Activated CD8-positive, alpha-beta memory T cell treated with anti-CD3 and anti-CD28 coated beads for 1 hour (primary cell): ENCODE measurements around the gene PTGES2.
"Not testable (repeated sequence)": the region's sequence is repeated elsewhere in the genome, so short reads cannot be mapped to it uniquely, and the experiment has no call there.

ENCODE experiments used
- DNase-seq, 2 donors: peaks; one replicate each; pipeline ENCODE4 v3.0.0-alpha.2; 2020; ENCODE audit warnings: low read depth in 1 of 2; ENCODE audit errors: extremely low read depth in 1 of 2

The PTGES2 gene

GRCh38 chr9:128120741-128121465 is 6.6 kb downstream of the PTGES2 start:
- no peak for DNase-seq

GRCh38 chr9:128120061-128120740 is 7.3 kb downstream of the PTGES2 start:
- no peak for DNase-seq

DNA sequence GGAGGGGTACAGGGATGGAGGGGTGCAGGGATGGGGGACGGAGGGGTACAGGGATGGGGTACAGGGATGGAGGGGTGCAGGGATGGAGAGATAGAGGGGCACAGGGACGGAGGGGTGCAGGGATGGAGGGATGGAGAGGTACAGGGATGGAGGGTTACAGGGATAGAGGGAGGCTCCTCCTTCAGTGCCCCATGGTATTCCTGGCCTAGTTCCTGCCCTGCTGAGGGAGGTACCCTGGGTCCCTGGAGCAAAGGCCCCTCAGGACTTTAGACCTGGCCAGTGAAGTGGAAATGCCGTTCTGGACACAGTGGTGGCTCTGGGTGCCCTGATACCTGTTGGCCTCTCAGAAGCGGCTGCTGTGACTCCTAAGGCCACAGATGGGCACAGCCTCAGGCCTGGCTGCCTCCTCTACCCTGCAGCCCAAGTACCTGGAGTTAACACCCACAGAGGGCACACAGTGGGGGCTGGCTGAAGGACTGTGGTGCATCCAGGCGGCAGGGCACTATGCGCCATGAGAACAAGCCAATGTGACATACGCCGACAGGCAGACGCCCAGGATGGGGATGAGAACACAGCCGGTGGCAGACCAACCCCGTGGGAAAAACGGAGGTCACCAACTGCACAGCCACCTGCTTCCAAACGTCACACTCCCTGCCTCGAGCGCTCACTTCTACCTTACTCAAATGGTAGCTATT is 8.4 kb downstream of the PTGES2 start:
- no peak for DNase-seq

- DNase-seq: no peak
Observed at GRCh38 chr9:128118472-128118857, 9.1 kb downstream of the PTGES2 start.

DNA sequence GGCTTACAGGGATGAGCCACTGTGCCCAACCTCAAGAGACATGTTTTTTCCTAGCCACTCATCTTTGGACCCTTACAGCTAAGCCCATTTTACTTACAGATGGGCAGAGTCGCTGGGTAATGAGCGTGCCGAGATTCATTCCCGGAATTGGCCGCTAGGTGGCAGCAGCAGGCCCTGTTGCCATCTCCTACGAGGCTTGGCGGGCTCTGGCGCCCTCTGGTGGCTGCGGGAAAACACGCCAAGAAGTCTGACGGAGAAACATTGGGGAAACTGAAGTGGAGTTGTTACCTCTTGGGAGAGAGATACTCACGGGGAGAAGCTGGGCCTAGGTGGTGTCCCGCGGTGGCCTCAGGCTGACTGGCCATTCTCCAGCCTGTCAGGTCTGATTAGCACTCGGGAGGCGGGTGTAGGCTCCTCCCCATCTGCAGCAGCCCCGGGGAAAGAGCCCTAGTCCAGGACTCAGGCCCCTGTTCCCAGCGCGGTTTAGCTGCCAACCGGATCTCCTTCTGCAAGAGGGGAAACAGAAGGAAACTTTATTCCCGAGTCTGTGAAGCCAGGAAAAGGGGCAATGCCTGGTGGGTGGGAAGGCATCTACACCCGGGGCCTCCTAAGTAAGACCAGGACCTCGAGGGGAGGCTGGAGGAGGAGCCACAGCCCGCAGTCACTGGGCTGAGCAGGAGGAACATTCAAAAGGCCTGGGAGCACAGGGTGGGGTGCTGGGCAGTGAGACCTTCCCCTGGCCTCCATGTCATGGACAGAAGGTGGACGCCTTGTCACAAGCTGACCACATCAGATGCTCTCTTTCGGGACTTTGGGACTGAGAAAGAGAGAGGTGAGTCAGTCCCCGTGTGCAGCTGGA is 9.7 kb downstream of the PTGES2 start:
- DNase-seq: peak; percentile 90 to 98

GRCh38 chr9:128116104-128117083 is 11.1 kb downstream of the PTGES2 start:
- DNase-seq: no peak

GRCh38 chr9:128115187-128116103 is 12.1 kb downstream of the PTGES2 start:
- no peak for DNase-seq

DNA sequence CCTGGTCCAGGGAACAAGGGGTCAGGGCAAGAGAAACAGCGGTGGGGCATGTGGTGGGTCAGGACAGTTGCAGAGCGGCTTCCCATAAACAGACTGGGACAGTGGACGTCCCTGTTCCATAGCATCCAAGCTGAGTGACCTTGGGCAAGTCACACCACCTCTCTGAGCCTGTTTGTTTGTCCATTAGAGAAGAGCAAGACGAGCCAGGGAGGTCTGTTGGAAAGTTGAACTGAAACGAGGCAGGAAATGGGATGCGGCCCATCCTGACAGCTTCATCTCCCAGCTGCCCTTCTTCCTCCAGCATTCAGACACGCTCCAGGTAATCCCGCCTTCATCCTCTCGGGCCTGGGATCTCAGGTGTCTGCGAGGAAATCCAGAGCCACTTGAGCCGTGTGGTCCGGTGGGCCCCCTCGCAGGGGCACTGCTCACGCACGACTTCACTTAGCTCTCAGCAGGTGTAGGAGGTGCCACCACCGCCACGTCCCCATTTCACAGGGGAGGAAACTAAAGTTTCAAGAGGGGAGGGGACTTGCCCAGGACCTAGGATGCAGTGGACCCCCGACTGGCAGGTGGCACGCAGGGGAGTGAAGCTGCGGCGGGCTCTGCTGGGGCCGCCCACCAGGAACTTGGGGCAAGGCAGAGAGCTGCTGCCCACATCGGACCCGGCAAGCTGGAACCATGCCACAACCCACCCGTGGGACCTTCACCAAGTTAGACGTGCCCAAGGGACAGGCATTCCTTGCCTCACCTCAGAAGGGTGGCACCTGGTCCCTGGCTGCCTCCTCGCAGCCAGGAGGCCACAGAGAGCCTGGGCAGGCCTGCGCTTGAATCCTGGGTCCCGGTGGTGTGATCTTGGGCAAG is 13.0 kb downstream of the PTGES2 start:
- no peak for DNase-seq

DNA sequence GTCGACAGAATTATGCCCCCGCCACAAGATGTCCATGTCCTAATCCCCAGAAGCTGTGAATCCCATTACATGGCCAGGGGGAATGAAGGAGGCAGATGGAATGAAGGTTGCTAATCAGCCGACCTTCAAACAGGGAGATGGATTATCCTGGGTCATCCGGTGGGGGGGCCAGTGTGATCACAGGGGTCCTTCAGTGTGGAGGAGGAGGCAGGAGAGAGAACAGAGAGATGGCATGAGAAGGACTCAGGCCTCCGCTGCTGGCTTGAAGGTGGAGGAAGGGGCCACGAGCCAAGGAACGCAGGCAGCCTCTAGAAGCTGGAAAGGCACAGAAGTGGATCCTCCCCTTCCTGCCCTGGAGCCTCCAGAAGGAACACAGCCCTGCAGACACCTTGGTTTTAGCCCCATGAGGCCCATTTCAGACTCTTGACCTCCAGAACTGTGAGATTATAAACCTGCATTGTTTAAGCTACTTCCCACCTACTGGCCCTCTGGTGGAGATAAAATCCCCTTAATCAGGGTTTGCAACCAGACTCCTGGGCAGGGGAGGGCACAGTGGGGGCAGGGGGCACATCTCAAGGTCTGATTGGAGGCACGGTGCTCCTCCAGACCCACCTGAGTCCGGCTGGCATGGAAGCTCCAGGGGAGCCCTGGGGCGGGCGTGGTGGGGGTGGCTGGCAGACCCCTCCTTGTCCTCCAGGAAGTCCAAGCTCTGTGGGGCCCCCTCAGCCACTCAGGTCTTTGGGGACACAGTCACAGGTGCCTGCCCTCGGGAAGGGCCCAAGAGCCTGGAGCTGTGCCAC is 13.8 kb downstream of the PTGES2 start:
- DNase-seq: no peak

GRCh38 chr9:128111726-128112125 is 15.8 kb downstream of the PTGES2 start:
- not testable (repeated sequence) for DNase-seq

DNA sequence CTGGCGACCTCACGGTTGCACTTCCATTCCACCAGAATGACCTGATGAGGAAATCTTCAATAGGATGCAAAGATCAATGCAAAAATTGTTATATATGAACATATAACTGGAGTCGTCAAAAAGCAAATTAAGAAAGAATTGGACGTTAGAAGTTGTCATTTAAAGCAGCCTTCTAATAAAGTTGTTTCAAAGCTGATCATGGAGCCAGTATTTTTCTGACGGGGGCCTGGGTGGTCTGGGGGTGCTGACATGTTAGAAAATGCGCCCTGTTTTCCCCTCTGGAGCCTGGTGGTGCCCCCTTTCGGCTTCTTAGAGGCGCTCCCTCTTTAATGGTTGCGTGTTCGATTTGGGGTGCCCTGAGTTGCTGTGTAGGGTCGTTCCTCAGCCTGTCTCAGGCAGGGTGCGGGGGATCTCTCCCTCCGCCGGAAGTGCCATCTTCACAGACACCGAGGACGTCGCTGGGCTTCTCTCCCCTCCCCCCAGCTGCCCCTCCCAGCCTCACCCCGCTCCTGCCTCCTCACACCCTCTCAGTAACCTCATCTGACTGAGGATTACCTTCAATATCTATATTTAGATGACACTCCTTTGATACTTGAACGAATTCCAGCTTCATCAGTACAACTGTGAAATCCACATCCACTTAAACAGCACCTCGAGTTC is 18.3 kb downstream of the PTGES2 start:
- no peak for DNase-seq

DNA sequence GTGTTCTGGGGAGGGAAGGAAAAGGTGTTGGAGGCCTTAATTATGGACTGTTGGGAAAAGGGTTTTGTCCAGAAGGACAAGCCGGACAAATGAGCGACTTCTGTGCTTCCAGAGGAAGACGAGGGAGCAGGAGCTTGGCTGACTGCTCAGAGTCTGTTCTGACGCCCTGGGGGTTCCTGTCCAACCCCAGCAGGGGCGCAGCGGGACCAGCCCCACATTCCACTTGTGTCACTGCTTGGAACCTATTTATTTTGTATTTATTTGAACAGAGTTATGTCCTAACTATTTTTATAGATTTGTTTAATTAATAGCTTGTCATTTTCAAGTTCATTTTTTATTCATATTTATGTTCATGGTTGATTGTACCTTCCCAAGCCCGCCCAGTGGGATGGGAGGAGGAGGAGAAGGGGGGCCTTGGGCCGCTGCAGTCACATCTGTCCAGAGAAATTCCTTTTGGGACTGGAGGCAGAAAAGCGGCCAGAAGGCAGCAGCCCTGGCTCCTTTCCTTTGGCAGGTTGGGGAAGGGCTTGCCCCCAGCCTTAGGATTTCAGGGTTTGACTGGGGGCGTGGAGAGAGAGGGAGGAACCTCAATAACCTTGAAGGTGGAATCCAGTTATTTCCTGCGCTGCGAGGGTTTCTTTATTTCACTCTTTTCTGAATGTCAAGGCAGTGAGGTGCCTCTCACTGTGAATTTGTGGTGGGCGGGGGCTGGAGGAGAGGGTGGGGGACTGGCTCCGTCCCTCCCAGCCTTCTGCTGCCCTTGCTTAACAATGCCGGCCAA is 19.1 kb downstream of the PTGES2 start:
- no peak for DNase-seq

DNA sequence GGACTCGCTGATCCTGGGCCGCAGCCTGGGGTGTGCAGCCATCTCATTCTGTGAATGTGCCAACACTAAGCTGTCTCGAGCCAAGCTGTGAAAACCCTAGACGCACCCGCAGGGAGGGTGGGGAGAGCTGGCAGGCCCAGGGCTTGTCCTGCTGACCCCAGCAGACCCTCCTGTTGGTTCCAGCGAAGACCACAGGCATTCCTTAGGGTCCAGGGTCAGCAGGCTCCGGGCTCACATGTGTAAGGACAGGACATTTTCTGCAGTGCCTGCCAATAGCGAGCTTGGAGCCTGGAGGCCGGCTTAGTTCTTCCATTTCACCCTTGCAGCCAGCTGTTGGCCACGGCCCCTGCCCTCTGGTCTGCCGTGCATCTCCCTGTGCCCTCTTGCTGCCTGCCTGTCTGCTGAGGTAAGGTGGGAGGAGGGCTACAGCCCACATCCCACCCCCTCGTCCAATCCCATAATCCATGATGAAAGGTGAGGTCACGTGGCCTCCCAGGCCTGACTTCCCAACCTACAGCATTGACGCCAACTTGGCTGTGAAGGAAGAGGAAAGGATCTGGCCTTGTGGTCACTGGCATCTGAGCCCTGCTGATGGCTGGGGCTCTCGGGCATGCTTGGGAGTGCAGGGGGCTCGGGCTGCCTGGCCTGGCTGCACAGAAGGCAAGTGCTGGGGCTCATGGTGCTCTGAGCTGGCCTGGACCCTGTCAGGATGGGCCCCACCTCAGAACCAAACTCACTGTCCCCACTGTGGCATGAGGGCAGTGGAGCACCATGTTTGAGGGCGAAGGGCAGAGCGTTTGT is 19.9 kb downstream of the PTGES2 start:
- no peak for DNase-seq

GRCh38 chr9:128106940-128107467 is 20.5 kb downstream of the PTGES2 start:
- DNase-seq: no peak
